ENCODE data around the gene NEK3.
"Not testable (repeated sequence)": the region's sequence is repeated elsewhere in the genome, so short reads cannot be mapped to it uniquely, and the experiment has no call there.

Gene NEK3

GRCh38 chr13:52169839-52170238 lies 10.4 kb upstream of the NEK3 start:
- no peak overlapping the region for H3K9ac ChIP-seq (ENCODE audit: low read length)
- H4K20me1 ChIP-seq (ENCODE audit: insufficient read depth, low read length): no peaks in the 10 kb centered on the region
- no peak overlapping the region for H3K4me3 ChIP-seq (ENCODE audit: low read depth, low read length, poor library complexity, severe bottlenecking)
- no peaks in the 10 kb centered on the region for H3K79me2 ChIP-seq (ENCODE audit: insufficient read depth, low read length)
- H3K27me3 ChIP-seq (ENCODE audit: insufficient read depth, low read length): no peaks in the 10 kb centered on the region
- no peaks in the 10 kb centered on the region for H3K9me3 ChIP-seq (ENCODE audit: low read length)
- H3F3A ChIP-seq (ENCODE audit: insufficient read depth, low read length): no peaks in the 10 kb centered on the region
- H3K27ac ChIP-seq (ENCODE audit: low read depth, low read length, poor library complexity, severe bottlenecking): no peak overlapping the region
- H3K9me2 ChIP-seq (ENCODE audit: low read depth, low read length): no peaks in the 10 kb centered on the region
- no peak for TF ChIP-seq EZH2 (IDR thresholded peaks at IDR 0.05; ENCODE audit: borderline replicate concordance, low read length)
- TF ChIP-seq, protein P1, sequence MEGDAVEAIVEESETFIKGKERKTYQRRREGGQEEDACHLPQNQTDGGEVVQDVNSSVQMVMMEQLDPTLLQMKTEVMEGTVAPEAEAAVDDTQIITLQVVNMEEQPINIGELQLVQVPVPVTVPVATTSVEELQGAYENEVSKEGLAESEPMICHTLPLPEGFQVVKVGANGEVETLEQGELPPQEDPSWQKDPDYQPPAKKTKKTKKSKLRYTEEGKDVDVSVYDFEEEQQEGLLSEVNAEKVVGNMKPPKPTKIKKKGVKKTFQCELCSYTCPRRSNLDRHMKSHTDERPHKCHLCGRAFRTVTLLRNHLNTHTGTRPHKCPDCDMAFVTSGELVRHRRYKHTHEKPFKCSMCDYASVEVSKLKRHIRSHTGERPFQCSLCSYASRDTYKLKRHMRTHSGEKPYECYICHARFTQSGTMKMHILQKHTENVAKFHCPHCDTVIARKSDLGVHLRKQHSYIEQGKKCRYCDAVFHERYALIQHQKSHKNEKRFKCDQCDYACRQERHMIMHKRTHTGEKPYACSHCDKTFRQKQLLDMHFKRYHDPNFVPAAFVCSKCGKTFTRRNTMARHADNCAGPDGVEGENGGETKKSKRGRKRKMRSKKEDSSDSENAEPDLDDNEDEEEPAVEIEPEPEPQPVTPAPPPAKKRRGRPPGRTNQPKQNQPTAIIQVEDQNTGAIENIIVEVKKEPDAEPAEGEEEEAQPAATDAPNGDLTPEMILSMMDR (IDR thresholded peaks at IDR 0.05; ENCODE audit: low read length): no peak
- H3K36me3 ChIP-seq (ENCODE audit: insufficient read depth, low read length): peaks cover 42% of the 10 kb centered on the region
- H2AFZ ChIP-seq (ENCODE audit: low read length): no peak overlapping the region
- H3K4me1 ChIP-seq (ENCODE audit: insufficient read depth, low read length, severe bottlenecking): no peaks in the 10 kb centered on the region
- no peak overlapping the region for H3K4me2 ChIP-seq (ENCODE audit: low read length)

DNA sequence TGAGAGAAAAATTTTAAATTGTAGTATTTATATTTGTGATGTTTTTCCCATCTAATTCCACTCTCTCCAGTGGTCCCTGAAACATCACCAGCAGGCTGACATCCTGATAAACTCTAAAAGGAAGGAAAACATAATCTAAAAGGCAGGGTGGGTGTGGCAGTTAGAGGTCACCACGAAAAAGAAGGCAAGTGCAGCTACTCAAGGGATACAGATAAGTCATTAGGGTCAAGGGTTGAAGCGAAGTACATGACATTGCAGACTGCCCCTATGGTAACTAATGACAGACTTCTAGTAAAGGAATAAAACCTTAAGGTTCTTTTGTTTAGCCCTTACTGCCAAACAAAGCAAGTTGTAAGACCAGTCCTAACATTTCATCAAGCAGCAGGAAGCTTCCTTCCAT lies 6.0 kb upstream of the NEK3 start:
- H3K4me3 ChIP-seq (ENCODE audit: low read depth, low read length, poor library complexity, severe bottlenecking): no peak overlapping the region
- H3K4me1 ChIP-seq (ENCODE audit: insufficient read depth, low read length, severe bottlenecking): no peaks in the 10 kb centered on the region
- TF ChIP-seq, protein P1 (IDR thresholded peaks at IDR 0.05; ENCODE audit: low read length): no peak
- TF ChIP-seq EZH2 (IDR thresholded peaks at IDR 0.05; ENCODE audit: borderline replicate concordance, low read length): no peak
- H2AFZ ChIP-seq (ENCODE audit: low read length): no peak overlapping the region
- no peaks in the 10 kb centered on the region for H3K79me2 ChIP-seq (ENCODE audit: insufficient read depth, low read length)
- H3K4me2 ChIP-seq (ENCODE audit: low read length): no peak overlapping the region
- H3K27me3 ChIP-seq (ENCODE audit: insufficient read depth, low read length): no peaks in the 10 kb centered on the region
- H3K36me3 ChIP-seq (ENCODE audit: insufficient read depth, low read length): peaks cover 8% of the 10 kb centered on the region
- no peaks in the 10 kb centered on the region for H3K9me3 ChIP-seq (ENCODE audit: low read length)
- no peaks in the 10 kb centered on the region for H4K20me1 ChIP-seq (ENCODE audit: insufficient read depth, low read length)
- no peak overlapping the region for H3K9ac ChIP-seq (ENCODE audit: low read length)
- no peaks in the 10 kb centered on the region for H3F3A ChIP-seq (ENCODE audit: insufficient read depth, low read length)
- H3K9me2 ChIP-seq (ENCODE audit: low read depth, low read length): no peaks in the 10 kb centered on the region
- no peak overlapping the region for H3K27ac ChIP-seq (ENCODE audit: low read depth, low read length, poor library complexity, severe bottlenecking)

DNA sequence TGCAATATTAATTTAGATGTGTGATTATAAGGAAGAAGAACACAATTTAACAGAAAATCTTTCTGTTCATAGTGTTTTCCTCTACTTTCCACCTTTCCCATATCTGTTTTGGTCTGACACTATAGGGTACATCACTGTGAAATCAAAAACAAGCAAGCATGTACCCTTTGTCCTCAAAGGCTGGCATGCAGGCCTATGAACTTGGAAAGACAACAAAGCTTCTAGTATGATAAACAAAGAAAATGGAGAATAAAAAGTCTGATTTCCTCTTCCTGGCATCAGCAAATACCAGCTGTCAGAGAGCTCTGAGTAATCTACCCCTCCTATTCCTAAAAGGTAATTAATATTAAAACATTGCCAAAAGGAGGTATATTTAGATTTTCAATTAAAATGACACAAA lies 5.6 kb upstream of the NEK3 start:
- TF ChIP-seq, protein P1 (IDR thresholded peaks at IDR 0.05; ENCODE audit: low read length): no peak
- no peak for TF ChIP-seq EZH2 (IDR thresholded peaks at IDR 0.05; ENCODE audit: borderline replicate concordance, low read length)
- no peaks in the 10 kb centered on the region for H3K79me2 ChIP-seq (ENCODE audit: insufficient read depth, low read length)
- H3K9ac ChIP-seq (ENCODE audit: low read length): no peak overlapping the region
- no peaks in the 10 kb centered on the region for H3K9me2 ChIP-seq (ENCODE audit: low read depth, low read length)
- no peaks in the 10 kb centered on the region for H3F3A ChIP-seq (ENCODE audit: insufficient read depth, low read length)
- H3K27me3 ChIP-seq (ENCODE audit: insufficient read depth, low read length): no peaks in the 10 kb centered on the region
- H3K9me3 ChIP-seq (ENCODE audit: low read length): no peaks in the 10 kb centered on the region
- H3K36me3 ChIP-seq (ENCODE audit: insufficient read depth, low read length): peaks cover 8% of the 10 kb centered on the region
- no peak overlapping the region for H3K4me2 ChIP-seq (ENCODE audit: low read length)
- no peak overlapping the region for H3K27ac ChIP-seq (ENCODE audit: low read depth, low read length, poor library complexity, severe bottlenecking)
- no peaks in the 10 kb centered on the region for H4K20me1 ChIP-seq (ENCODE audit: insufficient read depth, low read length)
- H3K4me1 ChIP-seq (ENCODE audit: insufficient read depth, low read length, severe bottlenecking): no peaks in the 10 kb centered on the region
- no peak overlapping the region for H3K4me3 ChIP-seq (ENCODE audit: low read depth, low read length, poor library complexity, severe bottlenecking)
- no peak overlapping the region for H2AFZ ChIP-seq (ENCODE audit: low read length)

DNA sequence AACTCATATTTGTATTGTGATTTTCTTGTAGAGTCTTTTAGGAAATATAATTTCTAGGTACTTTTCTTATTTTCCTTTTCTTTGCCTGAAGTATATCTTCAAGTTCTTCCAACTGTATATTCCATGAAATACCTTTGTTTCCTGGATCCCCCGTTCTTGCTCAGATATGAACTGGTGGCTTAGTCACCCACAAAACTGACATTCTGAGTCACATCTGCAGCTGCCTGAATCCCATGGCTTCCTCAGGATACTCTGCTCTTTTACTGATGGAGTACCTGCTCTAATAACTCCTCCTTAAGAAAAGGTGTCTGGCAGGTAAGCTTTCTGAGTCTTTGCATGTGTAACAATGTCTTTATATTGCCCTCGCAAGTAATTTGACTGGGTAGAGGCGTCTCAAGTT lies 4.5 kb upstream of the NEK3 start:
- not testable (repeated sequence) for H3K4me2 ChIP-seq (ENCODE audit: low read length); H3K4me3 ChIP-seq (ENCODE audit: low read depth, low read length, poor library complexity, severe bottlenecking); H4K20me1 ChIP-seq (ENCODE audit: insufficient read depth, low read length); H2AFZ ChIP-seq (ENCODE audit: low read length); H3K36me3 ChIP-seq (ENCODE audit: insufficient read depth, low read length); H3K9ac ChIP-seq (ENCODE audit: low read length); H3K27me3 ChIP-seq (ENCODE audit: insufficient read depth, low read length); H3K9me2 ChIP-seq (ENCODE audit: low read depth, low read length); H3F3A ChIP-seq (ENCODE audit: insufficient read depth, low read length); H3K27ac ChIP-seq (ENCODE audit: low read depth, low read length, poor library complexity, severe bottlenecking); H3K9me3 ChIP-seq (ENCODE audit: low read length); H3K79me2 ChIP-seq (ENCODE audit: insufficient read depth, low read length); H3K4me1 ChIP-seq (ENCODE audit: insufficient read depth, low read length, severe bottlenecking)
